Measurements from ENCODE around the gene SCIMP.
"Not testable (repeated sequence)": the region's sequence is repeated elsewhere in the genome, so short reads cannot be mapped to it uniquely, and the experiment has no call there.

SCIMP gene

GRCh38 chr17:5237541-5238016, 2.9 kb upstream of the SCIMP start:
- DNase-seq, result no peak

GRCh38 chr17:5236938-5237540, 2.4 kb upstream of the SCIMP start:
- DNase-seq, result no peak

GRCh38 chr17:5233492-5233891, 1.2 kb downstream of the SCIMP start:
- not testable (repeated sequence) for DNase-seq

GRCh38 chr17:5226940-5227878, 7.5 kb downstream of the SCIMP start:
- peak in 1 of 2 experiments; percentile 21 for DNase-seq

- DNase-seq, result no peak
Observed at GRCh38 chr17:5225668-5226457, 8.8 kb downstream of the SCIMP start.

GRCh38 chr17:5221912-5222311, 12.7 kb downstream of the SCIMP start:
- DNase-seq, result not testable (repeated sequence)

GRCh38 chr17:5220074-5220473, 14.6 kb downstream of the SCIMP start:
- no peak for DNase-seq

GRCh38 chr17:5219536-5219935, 15.1 kb downstream of the SCIMP start:
- no peak for DNase-seq

GRCh38 chr17:5217562-5217961, 17.1 kb downstream of the SCIMP start:
- not testable (repeated sequence) for DNase-seq

GRCh38 chr17:5211458-5211857, 23.2 kb downstream of the SCIMP start:
- DNase-seq, result no peak

GRCh38 chr17:5210614-5211252, 23.9 kb downstream of the SCIMP start:
- no peak for DNase-seq

- DNase-seq, result no peak
Observed at GRCh38 chr17:5210091-5210490, 24.6 kb downstream of the SCIMP start.

- no peak for DNase-seq
Observed at GRCh38 chr17:5209396-5209795, 25.3 kb downstream of the SCIMP start.

- no peak for DNase-seq
Observed at GRCh38 chr17:5203908-5204294, 30.8 kb downstream of the SCIMP start.

GRCh38 chr17:5203178-5203907, 31.3 kb downstream of the SCIMP start:
- DNase-seq, result no peak

GRCh38 chr17:5201011-5201410, 33.6 kb downstream of the SCIMP start:
- DNase-seq, result no peak

- DNase-seq, result no peak
Observed at GRCh38 chr17:5200360-5200759, 34.3 kb downstream of the SCIMP start.

- DNase-seq, result no peak
Observed at GRCh38 chr17:5198472-5198871, 36.2 kb downstream of the SCIMP start.

- no peak for DNase-seq
Observed at GRCh38 chr17:5194346-5194745, 40.3 kb downstream of the SCIMP start.

- peak; percentile 96 to 98 for DNase-seq
Observed at GRCh38 chr17:5191541-5192417, 42.9 kb downstream of the SCIMP start, which contains the start of gene ZNF594. TSS of gene ZNF594 (minus strand) at chr17:5191868. CDS start at chr17:5184256, 7,612 bp downstream.

GRCh38 chr17:5184288-5184687, 50.4 kb downstream of the SCIMP start:
- no peak for DNase-seq

Data from stimulated activated CD4-positive, alpha-beta T cell treated with anti-CD3 and anti-CD28 coated beads, Interleukin-4, amount 100 ng/mL, for 4 hours (primary cell).